Measurements from ENCODE around the gene ZNF683.
A peak's percentile ranks its signal among the peaks of the same experiment; 100 is the strongest.

ZNF683 gene

GRCh38 chr1:26359981-26360806 lies 12.4 kb downstream of the ZNF683 start:
- peak overlapping the region; percentile 27 for H3K4me3 ChIP-seq (replicated peaks; ENCODE audit: low read depth, low read length)

GRCh38 chr1:26358411-26359384 lies 13.9 kb downstream of the ZNF683 start:
- no peak overlapping the region for H3K4me3 ChIP-seq (replicated peaks; ENCODE audit: low read depth, low read length)
- TF ChIP-seq CTCF (IDR thresholded peaks at IDR 0.05; ENCODE audit: insufficient read depth, low read length, poor library complexity, severe bottlenecking), result no peak
- H3K36me3 ChIP-seq (ENCODE audit: control insufficient read depth, insufficient read depth, low read length), result no peaks in the 10 kb centered on the region
- peaks cover 3% of the 10 kb centered on the region for H3K27me3 ChIP-seq (replicated peaks; ENCODE audit: control insufficient read depth, insufficient read depth, low read length)
- DNase-seq (ENCODE audit: extremely low read depth, insufficient read length), result no peak

More at GRCh38 chr1:26359981-26360806, 12.4 kb downstream of the ZNF683 start:
- no peaks in the 10 kb centered on the region for H3K36me3 ChIP-seq (ENCODE audit: control insufficient read depth, insufficient read depth, low read length)
- no peak for DNase-seq (ENCODE audit: extremely low read depth, insufficient read length)
- TF ChIP-seq CTCF (IDR thresholded peaks at IDR 0.05; ENCODE audit: insufficient read depth, low read length, poor library complexity, severe bottlenecking), result no peak
- H3K27me3 ChIP-seq (replicated peaks; ENCODE audit: control insufficient read depth, insufficient read depth, low read length), result peaks cover 4% of the 10 kb centered on the region

- H3K36me3 ChIP-seq (ENCODE audit: control insufficient read depth, insufficient read depth, low read length), result no peaks in the 10 kb centered on the region
- no peak overlapping the region for H3K4me3 ChIP-seq (replicated peaks; ENCODE audit: low read depth, low read length)
- peaks cover 3% of the 10 kb centered on the region for H3K27me3 ChIP-seq (replicated peaks; ENCODE audit: control insufficient read depth, insufficient read depth, low read length)
- no peak for DNase-seq (ENCODE audit: extremely low read depth, insufficient read length)
- TF ChIP-seq CTCF (IDR thresholded peaks at IDR 0.05; ENCODE audit: insufficient read depth, low read length, poor library complexity, severe bottlenecking), result no peak
Observed at GRCh38 chr1:26357121-26357602, 15.4 kb downstream of the ZNF683 start.

- Histone ChIP-seq H3K4me3 (replicated peaks; ENCODE audit: low read depth, low read length) (no peak overlapping the region), H3K27me3 (replicated peaks; ENCODE audit: control insufficient read depth, insufficient read depth, low read length) (no peaks in the 10 kb centered on the region; the same call in none of the 2 replicates), H3K36me3 (ENCODE audit: control insufficient read depth, insufficient read depth, low read length) (no peaks in the 10 kb centered on the region)
- no peak for DNase-seq (ENCODE audit: extremely low read depth, insufficient read length)
- TF ChIP-seq CTCF (IDR thresholded peaks at IDR 0.05; ENCODE audit: insufficient read depth, low read length, poor library complexity, severe bottlenecking), result no peak
Observed at GRCh38 chr1:26356106-26356505, 16.4 kb downstream of the ZNF683 start.

- H3K36me3 ChIP-seq (ENCODE audit: control insufficient read depth, insufficient read depth, low read length), result no peaks in the 10 kb centered on the region
- H3K4me3 ChIP-seq (replicated peaks; ENCODE audit: low read depth, low read length), result no peak overlapping the region
- no peak for DNase-seq (ENCODE audit: extremely low read depth, insufficient read length)
- no peaks in the 10 kb centered on the region; the same call in none of the 2 replicates for H3K27me3 ChIP-seq (replicated peaks; ENCODE audit: control insufficient read depth, insufficient read depth, low read length)
- no peak for TF ChIP-seq CTCF (IDR thresholded peaks at IDR 0.05; ENCODE audit: insufficient read depth, low read length, poor library complexity, severe bottlenecking)
Observed at GRCh38 chr1:26354972-26355371, 17.6 kb downstream of the ZNF683 start.
